Measurements from ENCODE around the gene ARSG. TPM values are rescaled to one million over a fixed set of nuclear protein-coding genes. Genes with fewer than 3 reads are reported as not detected.

Gene ARSG
- polyA plus RNA-seq, 1 of the 3 experiments (the other 2 are of a cell fraction), result 0.41 TPM

DNA sequence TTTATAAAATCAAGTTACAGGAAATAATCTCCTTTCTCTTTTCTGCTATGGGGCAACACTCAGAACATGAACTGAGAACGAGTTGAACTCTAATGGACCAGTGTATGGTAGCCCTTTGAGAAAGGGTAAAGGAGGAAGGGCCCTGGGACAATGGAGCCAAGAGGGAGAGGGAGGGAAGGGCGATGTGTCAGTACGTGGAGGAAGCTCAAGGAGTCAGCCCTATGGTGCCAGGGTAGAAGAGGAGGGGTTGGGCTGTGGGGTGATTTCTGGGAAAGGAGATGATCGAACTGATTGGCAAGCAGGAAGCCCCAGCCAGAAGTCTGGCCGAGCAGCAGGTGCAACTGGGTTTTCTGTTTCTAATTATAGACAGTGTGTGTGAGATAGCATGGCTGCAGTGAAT is 170.3 kb downstream of the ARSG start:
- no peak for DNase-seq
- Histone ChIP-seq H4K20me1 (ENCODE audit: insufficient read depth) (no peaks in the 10 kb centered on the region), H3F3A (replicated peaks; ENCODE audit: insufficient read depth) (peaks cover 8% of the 10 kb centered on the region), H2AFZ (ENCODE audit: low read depth) (no peak overlapping the region; the same call in 1 of the 2 replicates), H3K27ac (ENCODE audit: low read depth in 2 of 2, low read length in 1 of 2) (no peak overlapping the region), H3K9me2 (no peaks in the 10 kb centered on the region), H3K4me1 (ENCODE audit: control insufficient read depth in 1 of 2, insufficient read depth in 2 of 2, low read depth in 1 of 2, low read length in 1 of 2) (peaks cover 0 to 18% of the 10 kb centered on the region in 2 experiments; a peak in 2 of 4 replicates), H3K36me3 (replicated peaks in 1 of 2; ENCODE audit: control insufficient read depth in 1 of 2, insufficient read depth in 2 of 2, low read length in 1 of 2) (no peaks in the 10 kb centered on the region), H3K9me3 (no peaks in the 10 kb centered on the region), H3K79me2 (ENCODE audit: insufficient read depth) (no peaks in the 10 kb centered on the region), H3K4me3 (ENCODE audit: low read depth in 2 of 2, low read length in 1 of 2) (no peak overlapping the region), H3K27me3 (ENCODE audit: insufficient read depth) (no peaks in the 10 kb centered on the region), H3K4me2 (no peak overlapping the region), H3K9ac (no peak overlapping the region)
- POLR2A ChIA-PET, result no interaction called here
- no peak for TF ChIP-seq NFIC (IDR thresholded peaks at IDR 0.05; ENCODE audit: borderline replicate concordance)
- no peak for TF ChIP-seq JUND (IDR thresholded peaks at IDR 0.05)
- TF ChIP-seq RCOR1 (IDR thresholded peaks at IDR 0.05; ENCODE audit: low read length), result peak; percentile 35; the same call in 1 of the 2 replicates
- CTCF ChIA-PET, result interaction anchor here (0.7 to 6.0 kb wide), 15 partner anchors 10 to 305 kb away, joined by 3 to 63 read pairs (median 6); no protein-coding TSS in a partner anchor
- WGBS (ENCODE audit: low lambda C conversion rate), result 22% methylated on average over 5 of the region's 5 CpGs

DNA sequence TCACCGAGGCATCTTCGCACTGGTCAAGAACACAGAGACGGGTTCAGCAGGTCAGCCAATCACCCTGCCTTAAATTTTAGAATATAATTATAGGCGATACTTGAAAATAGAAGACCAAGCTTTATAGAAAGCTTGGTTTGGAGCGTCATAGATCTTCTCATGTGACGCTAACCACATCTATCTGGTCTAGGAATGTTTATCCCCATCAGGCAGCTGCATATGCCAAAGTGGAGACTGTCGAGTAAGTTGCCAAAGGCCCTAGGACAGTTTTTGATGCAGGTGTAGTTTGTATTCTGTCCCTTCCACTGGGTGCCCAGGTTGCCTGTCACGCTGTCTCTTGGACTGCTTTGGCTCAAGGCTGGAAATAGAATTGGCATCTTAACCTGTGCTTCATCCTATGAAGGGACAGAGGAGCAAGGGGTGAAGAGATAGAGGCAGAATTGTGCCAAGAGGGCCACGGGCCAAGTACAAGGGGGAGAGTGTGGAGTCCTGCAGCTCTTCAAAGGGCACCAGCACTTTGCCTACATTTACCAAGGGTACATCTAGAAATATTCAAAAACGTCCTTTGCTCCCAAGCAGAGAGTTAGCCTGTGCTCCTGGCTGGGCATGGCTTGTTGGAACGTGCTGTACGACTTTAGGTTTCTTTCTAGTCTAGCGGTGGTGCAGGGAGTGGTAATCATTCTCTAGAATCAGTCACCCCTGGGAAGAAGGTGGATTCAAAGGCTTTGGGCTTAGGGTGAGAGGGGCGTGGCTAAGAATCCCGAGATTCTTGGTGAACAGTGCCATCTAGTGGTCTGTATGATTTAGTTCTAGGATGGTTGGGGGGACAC is 171.3 kb downstream of the ARSG start:
- peak; percentile 83 for DNase-seq
- Histone ChIP-seq H3K9me3 (no peaks in the 10 kb centered on the region), H3K4me2 (0 out of 2 replicates have a peak overlapping the region, but pooled peaks have one; percentile 26), H3K36me3 (replicated peaks in 1 of 2; ENCODE audit: control insufficient read depth in 1 of 2, insufficient read depth in 2 of 2, low read length in 1 of 2) (no peaks in the 10 kb centered on the region), H3K27me3 (ENCODE audit: insufficient read depth) (no peaks in the 10 kb centered on the region; the same call in 1 of the 2 replicates), H3K4me1 (ENCODE audit: control insufficient read depth in 1 of 2, insufficient read depth in 2 of 2, low read depth in 1 of 2, low read length in 1 of 2) (peaks cover 0 to 18% of the 10 kb centered on the region in 2 experiments; a peak in 2 of 4 replicates), H3K79me2 (ENCODE audit: insufficient read depth) (no peaks in the 10 kb centered on the region), H4K20me1 (ENCODE audit: insufficient read depth) (no peaks in the 10 kb centered on the region), H3K9ac (no peak overlapping the region), H3K27ac (ENCODE audit: low read depth in 2 of 2, low read length in 1 of 2) (no peak overlapping the region), H2AFZ (ENCODE audit: low read depth) (peak overlapping the region; percentile 14; the same call in 1 of the 2 replicates), H3K4me3 (ENCODE audit: low read depth in 2 of 2, low read length in 1 of 2) (no peak overlapping the region), H3F3A (replicated peaks; ENCODE audit: insufficient read depth) (peaks cover 4% of the 10 kb centered on the region), H3K9me2 (no peaks in the 10 kb centered on the region)
- TF ChIP-seq MEF2A (IDR thresholded peaks at IDR 0.05; ENCODE audit: borderline replicate concordance, low read depth) (no peak), SMC3 (IDR thresholded peaks at IDR 0.05; ENCODE audit: low read depth, low read length) (peak; percentile 87), YY1 (IDR thresholded peaks at IDR 0.05; ENCODE audit: low read depth) (no peak), RAD21 (IDR thresholded peaks at IDR 0.05; ENCODE audit: low read length) (peak; percentile 97), NRF1 (IDR thresholded peaks at IDR 0.05; ENCODE audit: low read depth, low read length) (0 out of 2 replicates have a peak, but pooled peaks have one; percentile 10)
- TF ChIP-seq, protein P1, sequence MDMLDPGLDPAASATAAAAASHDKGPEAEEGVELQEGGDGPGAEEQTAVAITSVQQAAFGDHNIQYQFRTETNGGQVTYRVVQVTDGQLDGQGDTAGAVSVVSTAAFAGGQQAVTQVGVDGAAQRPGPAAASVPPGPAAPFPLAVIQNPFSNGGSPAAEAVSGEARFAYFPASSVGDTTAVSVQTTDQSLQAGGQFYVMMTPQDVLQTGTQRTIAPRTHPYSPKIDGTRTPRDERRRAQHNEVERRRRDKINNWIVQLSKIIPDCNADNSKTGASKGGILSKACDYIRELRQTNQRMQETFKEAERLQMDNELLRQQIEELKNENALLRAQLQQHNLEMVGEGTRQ (IDR thresholded peaks at IDR 0.05; ENCODE audit: borderline replicate concordance, low read depth, low read length), result no peak
- TF ChIP-seq, protein P2, sequence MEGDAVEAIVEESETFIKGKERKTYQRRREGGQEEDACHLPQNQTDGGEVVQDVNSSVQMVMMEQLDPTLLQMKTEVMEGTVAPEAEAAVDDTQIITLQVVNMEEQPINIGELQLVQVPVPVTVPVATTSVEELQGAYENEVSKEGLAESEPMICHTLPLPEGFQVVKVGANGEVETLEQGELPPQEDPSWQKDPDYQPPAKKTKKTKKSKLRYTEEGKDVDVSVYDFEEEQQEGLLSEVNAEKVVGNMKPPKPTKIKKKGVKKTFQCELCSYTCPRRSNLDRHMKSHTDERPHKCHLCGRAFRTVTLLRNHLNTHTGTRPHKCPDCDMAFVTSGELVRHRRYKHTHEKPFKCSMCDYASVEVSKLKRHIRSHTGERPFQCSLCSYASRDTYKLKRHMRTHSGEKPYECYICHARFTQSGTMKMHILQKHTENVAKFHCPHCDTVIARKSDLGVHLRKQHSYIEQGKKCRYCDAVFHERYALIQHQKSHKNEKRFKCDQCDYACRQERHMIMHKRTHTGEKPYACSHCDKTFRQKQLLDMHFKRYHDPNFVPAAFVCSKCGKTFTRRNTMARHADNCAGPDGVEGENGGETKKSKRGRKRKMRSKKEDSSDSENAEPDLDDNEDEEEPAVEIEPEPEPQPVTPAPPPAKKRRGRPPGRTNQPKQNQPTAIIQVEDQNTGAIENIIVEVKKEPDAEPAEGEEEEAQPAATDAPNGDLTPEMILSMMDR (IDR thresholded peaks at IDR 0.05), result peak; percentile 87
- 38% methylated on average over 15 of the region's 15 CpGs for WGBS (ENCODE audit: low lambda C conversion rate)
- CTCF ChIA-PET, result interaction anchor here (0.5 to 8.0 kb wide), 38 partner anchors 8 to 571 kb away, joined by 3 to 63 read pairs (median 3); partner anchors contain the start of gene AMZ2
- POLR2A ChIA-PET, result no interaction called here

All from SK-N-SH (cell line).